CD4-positive, alpha-beta T cell treated with Interleukin-15 for 1 hour (primary cell): Measurements from ENCODE around the gene LACC1.

Source experiments
- DNase-seq: peaks from one replicate; pipeline ENCODE4 v3.0.0-alpha.2; 2020

LACC1 gene

DNA sequence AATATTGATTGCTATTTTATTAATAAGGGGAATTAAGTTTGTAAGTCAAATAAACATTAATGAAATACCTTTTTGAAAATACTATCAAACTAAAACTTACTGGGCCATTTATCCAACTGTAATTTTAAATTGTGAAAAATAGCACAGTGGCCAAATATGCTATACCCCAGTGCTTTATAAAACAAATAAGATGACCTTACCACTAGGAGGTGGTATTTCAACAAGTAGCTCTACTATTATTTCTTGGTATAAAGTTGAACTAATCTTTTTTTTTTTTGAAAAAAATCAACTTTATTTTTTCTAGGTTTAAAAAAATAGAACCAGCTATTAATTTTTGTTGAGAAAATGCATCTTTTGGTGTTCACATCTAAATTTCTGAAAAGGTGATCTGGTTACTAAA is 14.7 kb downstream of the LACC1 start:
- DNase-seq = no peak

DNA sequence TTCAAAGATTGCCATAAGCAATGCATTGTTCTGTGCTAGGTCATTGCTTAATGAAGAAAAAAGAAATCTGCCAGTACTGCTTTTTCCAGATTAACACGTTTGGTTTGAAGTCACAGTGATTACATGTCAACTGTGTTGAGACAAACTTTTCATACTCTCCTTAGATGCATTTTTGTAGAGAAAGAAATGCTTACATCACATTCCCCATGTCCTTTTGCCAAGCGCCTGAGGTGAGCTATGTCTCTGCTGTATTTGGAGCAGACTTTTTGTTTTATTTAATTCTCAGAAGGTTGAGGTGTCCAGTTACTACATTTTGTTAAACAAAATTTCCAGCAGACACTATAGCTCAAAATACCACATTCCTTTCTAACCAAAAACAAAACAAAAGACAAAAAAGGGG is 16.2 kb downstream of the LACC1 start:
- DNase-seq = no peak

DNA sequence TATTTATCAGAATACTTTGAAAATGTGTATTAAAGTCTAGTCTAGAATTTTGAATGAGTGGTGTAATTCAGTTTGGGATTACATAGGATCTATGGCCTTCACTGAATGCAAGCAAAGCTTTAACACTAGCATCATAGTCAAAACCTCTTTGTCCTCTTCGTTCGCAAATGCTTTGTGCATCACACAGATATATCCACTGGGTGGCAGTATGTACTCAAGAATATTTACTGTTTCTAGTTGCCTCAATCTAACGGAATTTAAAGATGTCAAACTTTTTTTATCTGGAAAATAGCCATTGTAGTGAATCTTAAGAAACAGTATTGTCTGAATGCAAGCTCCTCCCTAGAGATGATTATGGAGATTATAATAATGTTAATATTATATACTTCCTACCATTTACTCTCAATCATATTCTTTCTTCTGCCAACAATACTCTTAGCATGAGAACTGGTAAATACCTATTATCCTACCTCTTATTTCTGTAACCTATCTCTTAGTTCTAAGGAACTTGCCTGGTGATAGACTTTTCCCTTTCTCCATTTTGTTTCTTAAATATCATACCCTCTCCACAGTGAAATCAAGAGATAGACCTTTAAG is 25.8 kb downstream of the LACC1 start:
- no peak for DNase-seq

DNA sequence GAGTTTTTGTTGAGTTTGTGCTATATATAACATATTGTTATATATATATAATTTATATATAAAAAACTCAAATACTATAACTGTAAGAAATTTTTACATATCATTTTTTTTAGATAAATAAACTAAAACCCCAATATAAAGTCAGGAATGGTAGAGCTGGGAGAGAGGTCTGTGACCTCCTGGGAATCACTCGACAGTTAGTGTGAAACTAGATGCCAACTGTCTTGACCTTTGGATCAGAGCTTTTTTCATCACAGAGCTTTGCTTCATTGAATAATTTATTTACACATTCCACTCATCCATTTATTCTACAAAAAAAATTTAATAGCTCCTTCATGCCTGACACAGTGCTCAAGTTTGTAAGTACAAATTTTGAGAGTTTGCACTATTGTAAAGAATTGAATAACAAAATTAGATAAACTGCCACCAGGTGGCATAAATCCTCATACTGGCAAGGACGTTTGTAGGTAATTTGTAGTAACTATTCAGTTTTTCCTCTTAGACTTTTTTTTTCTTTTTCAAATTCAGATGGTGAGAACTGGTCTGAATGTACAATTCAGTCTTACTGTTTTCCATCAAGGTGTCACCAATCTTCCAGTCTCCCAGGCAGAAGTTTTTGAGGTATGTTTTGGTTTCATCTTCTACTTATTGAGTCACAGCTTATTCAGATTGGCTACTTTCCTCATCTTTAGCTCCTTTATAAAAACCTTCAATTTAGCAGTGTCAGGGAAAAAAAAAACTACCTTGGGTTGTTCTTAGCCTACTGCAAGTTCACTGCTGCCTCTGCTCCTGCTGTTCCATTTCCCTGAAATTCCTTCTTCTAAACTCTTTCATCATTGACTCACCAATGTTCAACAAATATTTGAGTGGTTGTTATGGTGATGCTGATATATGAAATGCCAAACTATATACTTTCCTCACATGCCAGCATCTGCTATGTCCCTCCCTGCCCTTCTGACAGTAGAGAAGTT is 28.7 kb downstream of the LACC1 start:
- no peak for DNase-seq

DNA sequence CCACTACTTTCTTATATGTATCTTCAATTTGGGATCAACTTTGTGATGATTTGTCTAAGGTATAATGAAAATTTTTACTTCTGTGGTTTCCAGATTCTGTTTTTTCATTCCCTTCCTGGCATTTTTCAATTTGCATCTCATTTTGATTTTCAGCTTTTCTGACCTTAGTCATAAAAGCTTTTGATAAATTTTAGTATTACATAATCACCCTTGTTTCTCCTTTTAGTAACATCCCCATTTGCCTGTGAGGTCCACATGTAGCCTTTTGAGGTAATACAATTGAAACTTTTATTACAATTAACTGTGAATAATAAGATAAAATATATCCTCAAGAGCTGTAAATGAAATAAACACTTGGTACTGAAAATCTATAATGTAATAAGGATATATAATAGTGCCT is 31.2 kb downstream of the LACC1 start:
- DNase-seq = no peak

DNA sequence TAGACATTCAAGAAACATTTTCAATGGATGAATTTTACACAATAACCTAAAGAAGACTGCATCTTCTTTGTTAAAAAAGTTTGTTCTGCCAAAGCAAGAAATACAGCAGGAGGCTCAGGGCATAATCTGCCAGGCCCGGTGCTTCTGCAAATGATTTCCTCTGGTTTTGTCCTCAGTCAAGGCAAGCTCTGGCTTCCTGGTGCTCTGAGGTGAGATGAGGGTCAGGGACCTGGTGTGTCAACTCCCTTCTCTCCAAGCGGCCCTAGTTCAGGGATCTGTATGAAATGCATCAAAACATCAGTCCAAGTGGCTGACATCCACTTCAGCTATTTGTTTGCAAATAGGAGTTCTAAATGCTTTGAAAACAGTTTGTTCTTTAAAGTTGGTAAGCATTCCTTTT is 31.6 kb downstream of the LACC1 start:
- no peak for DNase-seq

DNA sequence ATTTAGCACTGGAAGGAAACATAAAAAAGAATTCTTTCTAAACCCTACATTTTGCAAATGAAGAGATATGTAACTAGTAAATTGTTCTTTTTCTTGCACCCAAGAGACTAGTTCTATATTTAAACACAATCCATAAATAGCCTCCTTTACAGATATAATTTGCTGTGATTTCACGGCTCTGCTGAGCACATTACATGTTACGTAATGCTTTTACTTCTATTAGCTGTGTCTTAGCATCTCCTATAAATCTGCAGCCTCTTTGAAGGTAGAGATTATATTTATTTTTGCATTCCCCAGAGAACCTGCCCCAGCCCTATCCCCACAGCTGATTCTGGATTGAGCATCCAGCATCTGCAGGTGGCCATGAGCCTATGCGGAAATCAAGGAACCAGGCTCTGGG is 32.2 kb downstream of the LACC1 start:
- no peak for DNase-seq

DNA sequence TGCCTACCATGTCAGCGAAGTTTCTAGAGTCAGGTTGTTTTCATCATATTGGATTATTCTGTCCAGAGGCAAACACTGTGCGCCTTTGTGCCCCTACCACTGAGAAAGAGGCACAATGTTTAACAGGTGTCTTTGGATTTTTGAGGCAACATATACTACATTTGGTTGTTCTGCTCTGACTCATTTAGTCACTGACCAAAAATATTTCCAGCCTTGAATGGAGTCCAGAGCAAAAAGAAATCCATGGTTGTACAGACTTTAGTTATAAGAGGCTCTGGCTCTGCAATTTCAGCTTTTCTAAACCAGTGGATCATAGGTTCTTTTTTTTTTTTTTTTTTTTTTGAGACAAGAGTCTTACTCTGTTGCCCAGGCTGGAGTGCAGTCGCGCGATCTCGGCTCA is 35.7 kb downstream of the LACC1 start:
- no peak for DNase-seq

DNA sequence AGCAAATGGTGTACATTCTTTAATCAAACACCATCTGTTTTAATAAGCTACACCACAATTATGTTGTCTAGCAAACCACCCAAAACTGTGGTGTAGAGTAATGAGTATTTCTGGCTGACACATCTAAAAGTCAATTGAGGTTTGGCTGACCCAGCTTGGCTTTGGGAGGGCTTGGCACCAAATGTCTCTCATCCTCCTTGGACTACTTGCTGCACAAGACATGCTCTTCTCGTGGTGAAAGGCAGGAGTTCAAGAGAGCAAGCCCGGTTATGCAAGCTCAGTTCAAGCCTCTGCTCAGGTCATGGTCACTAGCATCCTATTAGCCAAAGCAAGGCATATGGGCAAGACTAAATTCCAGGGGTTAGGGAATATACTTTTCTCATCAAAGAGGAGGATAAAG is 37.1 kb downstream of the LACC1 start:
- DNase-seq = no peak

DNA sequence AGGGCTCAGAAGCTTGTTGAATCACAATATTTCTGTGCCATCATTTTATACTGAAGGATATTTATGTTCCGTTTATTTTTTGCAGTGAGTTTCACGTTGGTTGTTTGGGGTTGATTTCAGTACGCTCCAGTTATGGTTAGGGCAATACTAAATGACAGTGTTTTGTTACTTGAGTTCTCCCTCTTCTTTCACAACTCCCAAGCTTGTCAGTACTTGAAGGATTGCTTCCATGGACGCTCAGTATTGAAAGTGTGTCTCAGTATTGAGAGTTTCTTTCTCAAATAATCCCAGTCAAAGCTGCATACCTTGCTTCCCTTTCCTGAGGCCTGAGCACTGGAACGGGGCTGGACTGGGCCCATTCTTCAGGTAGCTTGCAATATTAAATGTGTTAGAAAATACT is 38.9 kb downstream of the LACC1 start:
- DNase-seq = no peak

DNA sequence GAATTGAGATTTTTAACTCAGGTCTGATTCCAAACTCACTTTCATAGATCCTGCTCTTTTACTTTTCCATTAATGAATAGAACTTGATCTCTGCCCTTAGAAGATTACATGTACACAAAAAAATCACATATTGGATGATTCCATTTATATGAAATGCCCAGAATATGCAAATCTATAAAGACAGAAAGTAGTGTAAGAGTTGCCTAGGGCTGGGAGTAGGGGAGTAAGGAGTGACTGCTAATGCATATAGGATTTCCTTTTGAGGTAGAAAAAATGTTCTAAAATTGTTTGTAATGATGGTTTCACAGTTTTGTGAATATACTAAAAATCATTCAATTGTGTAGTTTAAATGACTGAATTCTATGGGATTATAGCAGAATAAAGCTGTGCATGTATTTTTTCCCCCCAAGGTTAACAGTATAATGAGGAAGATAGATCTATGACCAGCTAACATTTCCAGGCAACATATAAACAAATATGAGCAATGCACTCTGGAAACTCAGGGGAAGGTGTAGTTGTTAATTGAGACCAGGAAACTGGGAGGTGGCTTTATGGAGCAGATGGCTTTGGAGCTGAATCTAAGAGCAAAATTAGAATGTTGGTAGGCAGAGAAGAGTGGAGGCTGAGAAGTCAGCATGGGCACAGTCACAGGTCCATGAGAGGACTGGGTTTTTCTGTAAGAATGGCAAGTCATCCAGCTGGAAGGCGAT is 41.4 kb downstream of the LACC1 start:
- DNase-seq = no peak

DNA sequence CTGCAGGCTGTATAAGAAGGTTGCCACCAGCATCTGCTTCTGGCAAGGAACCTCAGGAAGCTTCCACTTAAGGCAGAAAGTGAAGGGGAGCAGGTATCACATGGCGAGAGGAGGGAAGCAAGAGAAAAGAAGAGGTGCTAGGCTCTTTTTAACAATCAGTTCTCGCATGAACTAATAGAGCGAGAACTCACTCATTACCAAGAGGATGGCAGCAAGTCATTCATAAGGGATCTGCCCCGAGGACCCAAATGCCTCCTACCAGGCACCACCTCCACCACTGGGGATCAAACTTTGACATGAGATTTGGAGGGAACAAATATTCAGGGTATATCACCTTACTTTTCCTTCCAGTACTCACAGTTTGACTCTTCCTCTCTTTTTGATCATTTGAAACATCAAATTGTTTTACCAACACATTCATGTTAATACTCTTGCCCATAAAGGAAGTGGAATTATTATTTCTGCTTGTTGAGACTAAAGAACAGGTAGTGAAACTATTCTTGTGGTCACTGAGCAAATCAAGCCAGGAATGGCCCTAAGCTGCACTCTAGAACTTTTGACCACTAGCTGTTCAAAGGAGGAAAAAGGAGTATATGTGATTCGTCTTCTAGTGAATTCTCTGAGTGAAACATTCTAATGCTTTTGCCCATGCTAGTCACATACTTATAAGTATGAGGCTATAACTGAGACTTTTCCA is 45.0 kb downstream of the LACC1 start:
- DNase-seq = no peak

DNA sequence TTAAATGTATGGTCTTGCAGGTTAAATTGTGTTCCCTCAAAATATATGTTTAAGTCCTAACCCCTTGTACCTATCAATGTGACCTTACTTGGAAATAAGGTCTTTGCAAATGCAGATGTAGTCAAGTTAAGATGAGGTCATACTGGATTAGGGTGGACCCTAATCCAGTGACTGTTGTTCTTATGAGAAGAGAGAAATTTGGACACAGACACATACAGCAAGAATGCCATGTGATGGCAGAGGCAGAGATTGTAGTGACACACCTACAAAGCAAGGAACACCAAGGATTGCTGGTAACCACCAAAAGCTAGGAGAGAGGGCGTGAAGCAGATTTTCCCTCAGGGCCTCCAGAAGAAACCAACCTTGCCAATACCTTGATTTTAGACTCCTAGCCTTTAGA is 50.2 kb downstream of the LACC1 start:
- DNase-seq = no peak

DNA sequence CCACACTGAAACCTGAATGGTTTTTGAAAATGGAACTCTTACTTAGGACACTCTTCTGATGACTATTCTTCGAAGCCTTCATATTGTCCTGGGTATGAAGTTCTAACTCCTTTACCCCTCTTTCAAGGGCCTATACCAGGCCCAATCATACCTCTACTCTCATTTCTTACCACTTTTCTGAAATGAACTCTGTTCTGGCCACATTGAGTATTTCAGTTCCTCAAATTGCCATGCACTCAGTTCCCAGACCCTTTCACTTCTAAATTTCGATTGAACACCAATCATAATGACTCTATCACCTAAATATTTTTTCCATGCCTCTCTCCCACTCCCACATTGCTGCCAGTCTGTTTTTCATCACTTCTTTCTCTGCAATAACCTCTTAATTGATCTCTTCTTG is 53.7 kb downstream of the LACC1 start:
- no peak for DNase-seq

DNA sequence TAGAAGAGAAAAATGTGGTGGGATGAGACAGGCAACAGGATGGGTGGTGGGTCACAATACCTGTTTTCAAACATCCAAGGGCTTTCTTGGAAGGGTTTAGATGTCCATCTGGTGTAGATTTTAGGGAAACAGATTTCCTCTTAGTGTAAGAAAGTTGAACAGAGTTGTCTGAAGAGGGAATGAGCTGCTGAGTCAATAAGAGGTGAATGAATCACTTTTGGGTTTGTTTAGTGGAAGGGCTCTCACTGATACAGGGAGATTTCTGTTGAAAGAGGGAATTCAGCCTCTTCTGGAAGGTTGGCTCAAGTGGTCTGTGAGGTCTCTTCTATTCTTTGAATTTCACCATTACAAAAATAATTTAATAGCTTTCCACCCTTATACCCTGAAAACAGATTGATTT is 54.6 kb downstream of the LACC1 start:
- no peak for DNase-seq

DNA sequence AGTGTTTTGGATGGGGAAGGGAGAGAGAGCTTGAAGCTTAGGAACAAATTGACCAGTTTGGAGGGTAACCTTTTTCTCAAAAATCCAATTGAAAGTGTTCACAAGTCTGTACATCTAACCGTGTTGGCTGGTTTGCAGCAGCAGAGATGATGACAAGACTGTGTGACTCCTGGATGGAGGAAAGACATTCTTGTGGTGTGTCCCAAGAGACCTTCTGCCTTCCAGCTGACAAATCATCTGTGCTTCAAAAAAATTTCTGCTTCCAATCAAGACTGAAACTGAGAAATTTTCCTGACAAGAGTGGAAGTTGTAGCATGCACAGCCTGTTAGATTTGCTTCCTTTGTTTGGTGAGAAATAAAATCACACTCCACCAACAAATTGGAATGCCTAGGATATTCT is 56.2 kb downstream of the LACC1 start:
- DNase-seq = no peak

DNA sequence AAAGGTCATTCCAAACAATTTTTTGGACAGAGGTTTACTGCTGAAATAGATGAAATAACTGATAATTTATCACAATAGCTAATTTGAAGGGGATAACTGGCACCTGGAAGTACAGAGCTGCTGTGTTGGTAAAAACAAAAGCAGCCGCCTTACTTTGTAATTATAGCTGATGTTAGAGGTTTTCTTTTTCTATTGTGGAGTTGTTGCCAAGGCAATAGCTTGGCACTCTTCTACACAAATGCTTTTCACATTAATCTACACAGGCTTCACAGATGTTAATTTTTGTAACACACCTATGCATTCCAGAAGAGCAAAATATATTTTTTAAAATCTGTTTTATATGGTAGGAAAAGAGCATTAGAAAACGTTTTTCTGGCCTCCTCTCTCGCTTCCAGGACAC is 56.9 kb downstream of the LACC1 start:
- no peak for DNase-seq

DNA sequence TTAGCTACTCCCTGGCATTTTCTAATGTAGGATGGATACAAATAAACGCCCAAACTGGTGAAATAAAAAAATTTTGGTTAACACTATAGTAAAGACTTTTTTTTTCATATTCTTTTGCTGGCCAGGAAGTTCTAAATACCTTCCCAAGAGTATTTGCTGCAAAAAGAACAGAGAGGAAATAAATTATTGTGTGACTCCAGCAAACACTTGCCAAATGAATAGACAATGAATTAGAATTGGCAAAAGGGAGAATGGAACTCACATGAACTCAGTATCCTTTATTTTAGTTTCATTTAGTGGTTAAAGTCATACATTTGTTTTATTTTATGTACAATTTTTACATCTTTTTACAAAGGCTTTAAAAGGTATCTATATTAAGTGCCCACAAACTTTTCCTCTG is 58.1 kb downstream of the LACC1 start:
- DNase-seq = no peak

DNA sequence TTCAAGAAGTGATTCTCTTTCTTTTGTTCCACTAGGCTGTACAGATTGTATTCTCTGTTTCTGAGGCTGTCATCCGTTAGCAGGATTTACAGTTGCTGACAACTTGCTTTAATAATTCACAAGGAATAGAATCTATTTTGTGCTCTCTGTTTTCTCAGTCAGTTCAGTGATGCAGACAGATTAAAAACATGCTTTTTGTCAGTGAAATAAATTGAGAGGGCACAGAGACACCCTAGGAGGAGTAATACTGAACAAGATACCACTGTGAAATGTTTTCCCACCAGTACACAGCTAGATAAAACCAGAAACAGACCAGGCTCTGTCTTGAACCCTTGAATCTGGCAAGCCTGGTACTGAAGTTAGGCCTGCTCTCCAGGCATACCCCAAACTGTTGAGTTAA is 58.7 kb downstream of the LACC1 start:
- DNase-seq = no peak

DNA sequence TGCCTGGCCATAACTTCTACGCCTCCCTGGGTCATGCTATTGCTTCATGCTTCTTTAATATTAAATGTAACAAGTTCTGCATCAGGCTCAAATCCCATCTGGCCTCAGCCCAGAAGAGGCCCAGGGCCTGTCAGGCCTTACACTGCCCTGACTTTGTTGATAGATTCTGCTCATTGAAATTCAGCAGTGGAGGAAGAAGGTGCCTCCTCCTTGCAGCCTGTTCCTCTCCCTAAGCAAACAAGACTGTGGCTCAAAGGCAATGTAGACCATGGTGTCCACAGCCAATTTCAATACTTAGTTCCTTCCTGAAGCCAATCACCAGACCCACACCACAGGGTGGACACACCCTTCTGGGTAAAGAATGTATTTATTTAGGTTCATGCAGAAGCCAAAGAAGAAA is 59.4 kb downstream of the LACC1 start:
- DNase-seq = no peak

DNA sequence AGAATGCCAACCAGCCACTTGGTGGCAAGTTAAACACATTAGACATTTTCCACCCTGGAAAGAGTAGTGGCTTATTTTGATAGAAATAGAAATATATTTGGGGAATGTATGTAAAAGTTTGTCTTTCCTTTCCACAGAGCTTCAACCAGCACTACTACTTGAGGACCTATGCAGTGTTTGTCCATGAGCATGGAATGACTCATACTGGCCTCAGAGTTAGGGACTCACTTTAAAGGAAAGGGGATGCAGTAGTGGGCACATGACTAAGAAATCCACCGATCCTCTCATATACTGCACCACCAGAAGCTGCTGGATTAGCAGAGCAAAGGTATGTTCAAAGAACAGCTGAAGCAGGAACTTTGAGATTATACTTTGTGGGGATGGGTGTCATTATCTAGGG is 62.6 kb downstream of the LACC1 start:
- no peak for DNase-seq
